Measurements from ENCODE around the gene GPR137.

- TF ChIP-seq, protein P1, sequence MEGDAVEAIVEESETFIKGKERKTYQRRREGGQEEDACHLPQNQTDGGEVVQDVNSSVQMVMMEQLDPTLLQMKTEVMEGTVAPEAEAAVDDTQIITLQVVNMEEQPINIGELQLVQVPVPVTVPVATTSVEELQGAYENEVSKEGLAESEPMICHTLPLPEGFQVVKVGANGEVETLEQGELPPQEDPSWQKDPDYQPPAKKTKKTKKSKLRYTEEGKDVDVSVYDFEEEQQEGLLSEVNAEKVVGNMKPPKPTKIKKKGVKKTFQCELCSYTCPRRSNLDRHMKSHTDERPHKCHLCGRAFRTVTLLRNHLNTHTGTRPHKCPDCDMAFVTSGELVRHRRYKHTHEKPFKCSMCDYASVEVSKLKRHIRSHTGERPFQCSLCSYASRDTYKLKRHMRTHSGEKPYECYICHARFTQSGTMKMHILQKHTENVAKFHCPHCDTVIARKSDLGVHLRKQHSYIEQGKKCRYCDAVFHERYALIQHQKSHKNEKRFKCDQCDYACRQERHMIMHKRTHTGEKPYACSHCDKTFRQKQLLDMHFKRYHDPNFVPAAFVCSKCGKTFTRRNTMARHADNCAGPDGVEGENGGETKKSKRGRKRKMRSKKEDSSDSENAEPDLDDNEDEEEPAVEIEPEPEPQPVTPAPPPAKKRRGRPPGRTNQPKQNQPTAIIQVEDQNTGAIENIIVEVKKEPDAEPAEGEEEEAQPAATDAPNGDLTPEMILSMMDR (conservative IDR thresholded peaks at IDR 0.05; ENCODE audit: low read depth, low read length) = no peak
- TF ChIP-seq EZH2 (IDR thresholded peaks at IDR 0.05; ENCODE audit: low read length, unreplicated experiment) (no peak), EZH2phosphoT487 (IDR thresholded peaks at IDR 0.05; ENCODE audit: borderline replicate concordance, low read length) (no peak)
Measured at GRCh38 chr11:64241241-64241490, 44.5 kb upstream of the GPR137 start.

Data from PC-3 (cell line).